GM12878 (cell line): Measurements from ENCODE around the gene TUBD1. TPM values are rescaled to one million over a fixed set of nuclear protein-coding genes. Genes with fewer than 3 reads are reported as not detected.

Experiments
- ETV6 ChIP-seq, 2 experiments: fragments of 450-650 bp in 1 of 2; IDR thresholded peaks in 1 of 2; conservative IDR thresholded peaks in 1 of 2; 2 replicates each; pipeline ENCODE4 v1.6.1; 2014; ENCODE audit warnings: antibody characterized with exemption in 1 of 2, borderline replicate concordance in 1 of 2, low read depth in 1 of 2, mild to moderate bottlenecking in 1 of 2, moderate library complexity in 1 of 2
- HCFC1 ChIP-seq: fragments of 150-350 bp; IDR thresholded peaks from 2 replicates; pipeline ENCODE4 v1.6.1; 2014; ENCODE audit warnings: low read length
- IKZF1 ChIP-seq: fragments of 450-650 bp; conservative IDR thresholded peaks from 2 replicates; pipeline ENCODE4 v1.6.1; 2017; ENCODE audit warnings: antibody characterized with exemption, mild to moderate bottlenecking
- POLR2AphosphoS5 ChIP-seq: IDR thresholded peaks from 2 replicates; pipeline ENCODE4 v1.6.1; 2011; ENCODE audit warnings: mild to moderate bottlenecking, low read length, inconsistent platforms
- TAF1 ChIP-seq: IDR thresholded peaks from 2 replicates; pipeline ENCODE4 v1.6.1; 2011; ENCODE audit warnings: mild to moderate bottlenecking, low read depth, low read length, borderline replicate concordance
- TARDBP ChIP-seq: IDR thresholded peaks from 2 replicates; pipeline ENCODE4 v1.6.1; 2016; ENCODE audit warnings: borderline replicate concordance
- TCF3 ChIP-seq: IDR thresholded peaks from 2 replicates; pipeline ENCODE4 v1.6.1; 2012; ENCODE audit warnings: low read depth, mild to moderate bottlenecking, low read length, borderline replicate concordance; ENCODE audit not compliant: insufficient read depth
- ZSCAN29 ChIP-seq: fragments of 450-650 bp; IDR thresholded peaks from 2 replicates; pipeline ENCODE4 v1.6.1; 2017; ENCODE audit warnings: mild to moderate bottlenecking, moderate library complexity
- polyA plus RNA-seq, 11 experiments: library from polyadenylated mRNA; depleted of rRNA in 4 of 11; unstranded in 6 of 11; stranded (reverse) in 5 of 11; fragments of >200 nt; fragmentation: Nextera tagmentation in 4 of 11; fragmentation: Illumina TruSeq in 1 of 11; extraction: Ambion mirVana in 4 of 11; extraction: Trizol in 1 of 11; gene quantifications; 1 replicate in 1 of 11; 2 replicates in 10 of 11; pipeline versions ENCODE4 v1.2.1 to v1.2.3, GENCODE V29; 2011 to 2016; ENCODE audit warnings: inconsistent platforms in 2 of 11, missing spikeins in 2 of 11, low read depth in 1 of 11
- total RNA-seq, 4 experiments: library from RNA; depleted of rRNA in 3 of 4; stranded (reverse); fragments of >200 nt in 3 of 4; fragmentation: Illumina TruSeq in 1 of 4; extraction: Trizol in 1 of 4; gene quantifications; 2 replicates each; pipeline versions ENCODE4 v1.2.1 to v1.2.3, GENCODE V29; 2013 to 2021
- TF ChIP-seq, protein P1 (sequence below): fragments of 450-650 bp; formaldehyde crosslinking; IDR thresholded peaks from 2 replicates; pipeline ENCODE4 v1.4.0; 2022; ENCODE audit warnings: mild to moderate bottlenecking, moderate library complexity
- TF ChIP-seq, protein P2 (sequence below): IDR thresholded peaks from 2 replicates; pipeline ENCODE4 v1.6.1; 2012; ENCODE audit warnings: mild to moderate bottlenecking, low read depth, low read length

TUBD1 gene
- total and polyA plus RNA-seq, 10 of the 15 experiments (the other 5 are each of a cell fraction or from before 2014, with no cell fraction given), result 5.3 to 10.8 (median 8.3) TPM

DNA sequence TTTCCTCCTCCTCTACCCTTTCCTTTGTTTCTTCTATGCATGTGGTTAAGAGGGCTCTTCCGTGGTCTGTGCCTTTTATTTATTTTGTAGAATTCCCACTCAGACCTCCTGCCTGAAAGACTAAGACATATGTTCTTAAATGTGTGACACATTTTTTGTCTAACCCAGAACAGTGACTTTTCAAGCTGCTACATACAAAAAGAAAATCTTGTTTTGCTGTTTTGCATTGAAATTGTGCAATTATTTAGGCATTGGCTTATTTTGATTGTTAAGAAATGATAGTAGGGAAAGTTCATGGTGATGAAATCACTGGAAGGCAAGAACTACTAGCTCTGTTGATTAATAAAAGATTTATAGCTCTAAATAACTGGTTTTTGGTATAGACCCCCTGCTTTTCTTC is 76.8 kb downstream of the TUBD1 start (continued):
- TF ChIP-seq, protein P1, sequence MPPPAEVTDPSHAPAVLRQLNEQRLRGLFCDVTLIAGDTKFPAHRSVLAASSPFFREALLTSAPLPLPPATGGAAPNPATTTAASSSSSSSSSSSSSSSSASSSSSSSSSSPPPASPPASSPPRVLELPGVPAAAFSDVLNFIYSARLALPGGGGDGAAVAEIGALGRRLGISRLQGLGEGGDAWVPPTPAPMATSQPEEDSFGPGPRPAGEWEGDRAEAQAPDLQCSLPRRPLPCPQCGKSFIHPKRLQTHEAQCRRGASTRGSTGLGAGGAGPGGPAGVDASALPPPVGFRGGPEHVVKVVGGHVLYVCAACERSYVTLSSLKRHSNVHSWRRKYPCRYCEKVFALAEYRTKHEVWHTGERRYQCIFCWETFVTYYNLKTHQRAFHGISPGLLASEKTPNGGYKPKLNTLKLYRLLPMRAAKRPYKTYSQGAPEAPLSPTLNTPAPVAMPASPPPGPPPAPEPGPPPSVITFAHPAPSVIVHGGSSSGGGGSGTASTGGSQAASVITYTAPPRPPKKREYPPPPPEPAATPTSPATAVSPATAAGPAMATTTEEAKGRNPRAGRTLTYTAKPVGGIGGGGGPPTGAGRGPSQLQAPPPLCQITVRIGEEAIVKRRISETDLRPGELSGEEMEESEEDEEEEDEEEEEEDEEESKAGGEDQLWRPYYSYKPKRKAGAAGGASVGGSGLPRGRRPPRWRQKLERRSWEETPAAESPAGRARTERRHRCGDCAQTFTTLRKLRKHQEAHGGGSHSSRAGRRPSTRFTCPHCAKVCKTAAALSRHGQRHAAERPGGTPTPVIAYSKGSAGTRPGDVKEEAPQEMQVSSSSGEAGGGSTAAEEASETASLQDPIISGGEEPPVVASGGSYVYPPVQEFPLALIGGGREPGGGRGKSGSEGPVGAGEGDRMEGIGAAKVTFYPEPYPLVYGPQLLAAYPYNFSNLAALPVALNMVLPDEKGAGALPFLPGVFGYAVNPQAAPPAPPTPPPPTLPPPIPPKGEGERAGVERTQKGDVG, result no peak
- TF ChIP-seq, protein P2, sequence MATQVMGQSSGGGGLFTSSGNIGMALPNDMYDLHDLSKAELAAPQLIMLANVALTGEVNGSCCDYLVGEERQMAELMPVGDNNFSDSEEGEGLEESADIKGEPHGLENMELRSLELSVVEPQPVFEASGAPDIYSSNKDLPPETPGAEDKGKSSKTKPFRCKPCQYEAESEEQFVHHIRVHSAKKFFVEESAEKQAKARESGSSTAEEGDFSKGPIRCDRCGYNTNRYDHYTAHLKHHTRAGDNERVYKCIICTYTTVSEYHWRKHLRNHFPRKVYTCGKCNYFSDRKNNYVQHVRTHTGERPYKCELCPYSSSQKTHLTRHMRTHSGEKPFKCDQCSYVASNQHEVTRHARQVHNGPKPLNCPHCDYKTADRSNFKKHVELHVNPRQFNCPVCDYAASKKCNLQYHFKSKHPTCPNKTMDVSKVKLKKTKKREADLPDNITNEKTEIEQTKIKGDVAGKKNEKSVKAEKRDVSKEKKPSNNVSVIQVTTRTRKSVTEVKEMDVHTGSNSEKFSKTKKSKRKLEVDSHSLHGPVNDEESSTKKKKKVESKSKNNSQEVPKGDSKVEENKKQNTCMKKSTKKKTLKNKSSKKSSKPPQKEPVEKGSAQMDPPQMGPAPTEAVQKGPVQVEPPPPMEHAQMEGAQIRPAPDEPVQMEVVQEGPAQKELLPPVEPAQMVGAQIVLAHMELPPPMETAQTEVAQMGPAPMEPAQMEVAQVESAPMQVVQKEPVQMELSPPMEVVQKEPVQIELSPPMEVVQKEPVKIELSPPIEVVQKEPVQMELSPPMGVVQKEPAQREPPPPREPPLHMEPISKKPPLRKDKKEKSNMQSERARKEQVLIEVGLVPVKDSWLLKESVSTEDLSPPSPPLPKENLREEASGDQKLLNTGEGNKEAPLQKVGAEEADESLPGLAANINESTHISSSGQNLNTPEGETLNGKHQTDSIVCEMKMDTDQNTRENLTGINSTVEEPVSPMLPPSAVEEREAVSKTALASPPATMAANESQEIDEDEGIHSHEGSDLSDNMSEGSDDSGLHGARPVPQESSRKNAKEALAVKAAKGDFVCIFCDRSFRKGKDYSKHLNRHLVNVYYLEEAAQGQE, result no peak
- TF ChIP-seq TARDBP (no peak), ETV6 (conservative IDR thresholded peaks at IDR 0.05 in 1 of 2, IDR thresholded peaks at IDR 0.05 in 1 of 2; ENCODE audit: borderline replicate concordance in 1 of 2, low read depth in 1 of 2) (no peak), TCF3 (no peak), TAF1 (no peak), ZSCAN29 (no peak), HCFC1 (no peak), POLR2AphosphoS5 (no peak), IKZF1 (no peak)
